HG03175 (cell line): Measurements from ENCODE around the gene TNK1.

ENCODE experiments used
- ATAC-seq: cut with Tn5 transposase; IDR thresholded peaks from one replicate; pipeline ENCODE4 v1.9.1; 2021; ENCODE audit warnings: mild to moderate bottlenecking, moderate library complexity; ENCODE audit not compliant: unreplicated experiment

Gene TNK1

DNA sequence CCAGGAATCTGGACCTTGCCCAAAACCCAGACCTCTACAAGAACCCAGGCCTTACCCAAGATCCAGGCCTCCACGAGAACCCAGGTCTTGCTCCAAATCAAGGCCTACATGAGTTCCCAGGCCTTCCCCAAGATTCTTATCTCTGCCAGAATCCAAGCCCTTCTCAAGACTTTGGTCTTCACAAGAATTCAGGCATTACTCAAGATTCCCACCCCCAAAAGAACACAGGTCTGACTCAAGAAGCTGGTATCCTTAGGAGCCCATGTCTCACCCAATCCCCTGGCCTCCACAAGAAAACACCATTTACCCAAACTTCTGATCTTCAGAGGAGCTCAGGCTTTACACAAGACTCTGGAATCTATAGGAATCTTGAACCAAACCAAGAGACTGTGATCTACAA, 50.3 kb downstream of the TNK1 start:
- ATAC-seq: no peak

DNA sequence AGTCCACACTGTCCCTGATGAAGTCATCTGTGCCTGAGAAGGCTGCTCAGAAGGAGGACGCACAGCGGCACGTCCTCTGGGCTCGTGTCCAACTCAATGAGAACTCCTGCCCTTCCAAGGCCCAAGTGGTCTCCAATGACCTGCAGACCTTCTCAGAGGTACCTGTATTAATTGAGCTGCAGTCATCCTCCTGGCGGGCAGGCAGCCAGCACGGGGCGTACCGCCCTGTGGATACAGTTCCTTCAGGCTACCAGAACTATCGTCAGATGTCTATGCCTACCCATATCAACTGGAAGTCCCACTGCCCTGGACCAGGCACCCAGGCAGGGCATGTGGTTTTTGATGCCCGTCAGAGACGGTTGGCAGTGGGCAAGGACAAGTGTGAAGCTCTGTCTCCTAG, 51.4 kb downstream of the TNK1 start:
- no peak for ATAC-seq

DNA sequence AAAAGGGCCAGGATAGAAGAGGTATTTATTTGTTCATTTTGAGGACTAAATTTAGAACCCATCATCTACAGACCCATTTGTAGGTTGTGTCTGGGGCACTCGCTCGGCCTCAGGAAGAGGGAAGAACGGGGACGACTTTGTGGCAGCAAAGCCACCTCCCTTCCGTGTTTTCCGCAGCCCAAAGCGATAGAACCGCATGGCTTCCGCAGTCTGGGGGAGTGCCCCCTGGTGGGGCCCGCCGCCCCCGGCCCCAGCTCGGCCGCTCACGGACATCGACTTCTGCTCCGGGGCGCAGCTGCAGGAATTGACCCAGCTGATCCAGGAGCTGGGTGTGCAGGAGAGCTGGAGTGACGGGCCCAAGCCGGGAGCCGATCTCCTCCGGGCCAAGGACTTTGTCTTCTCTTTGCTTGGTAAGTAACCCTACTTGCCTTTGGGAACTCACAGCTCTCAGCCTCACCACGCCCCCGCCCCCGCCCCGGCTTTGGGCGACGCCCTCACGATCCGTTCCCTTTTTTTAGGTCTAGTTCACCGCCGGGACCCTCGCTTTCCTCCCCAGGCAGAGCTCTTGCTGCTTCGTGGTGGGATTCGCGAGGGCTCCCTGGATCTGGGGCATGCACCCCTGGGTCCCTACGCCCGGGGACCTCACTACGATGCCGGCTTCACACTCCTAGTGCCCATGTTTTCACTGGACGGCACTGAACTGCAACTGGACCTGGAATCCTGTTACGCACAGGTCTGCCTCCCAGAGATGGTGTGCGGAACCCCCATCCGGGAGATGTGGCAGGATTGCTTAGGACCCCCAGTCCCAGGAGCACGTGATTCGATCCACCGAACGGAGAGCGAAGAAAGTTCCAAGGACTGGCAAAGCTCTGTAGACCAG, 55.0 kb downstream of the TNK1 start:
- peak; percentile 27 for ATAC-seq

DNA sequence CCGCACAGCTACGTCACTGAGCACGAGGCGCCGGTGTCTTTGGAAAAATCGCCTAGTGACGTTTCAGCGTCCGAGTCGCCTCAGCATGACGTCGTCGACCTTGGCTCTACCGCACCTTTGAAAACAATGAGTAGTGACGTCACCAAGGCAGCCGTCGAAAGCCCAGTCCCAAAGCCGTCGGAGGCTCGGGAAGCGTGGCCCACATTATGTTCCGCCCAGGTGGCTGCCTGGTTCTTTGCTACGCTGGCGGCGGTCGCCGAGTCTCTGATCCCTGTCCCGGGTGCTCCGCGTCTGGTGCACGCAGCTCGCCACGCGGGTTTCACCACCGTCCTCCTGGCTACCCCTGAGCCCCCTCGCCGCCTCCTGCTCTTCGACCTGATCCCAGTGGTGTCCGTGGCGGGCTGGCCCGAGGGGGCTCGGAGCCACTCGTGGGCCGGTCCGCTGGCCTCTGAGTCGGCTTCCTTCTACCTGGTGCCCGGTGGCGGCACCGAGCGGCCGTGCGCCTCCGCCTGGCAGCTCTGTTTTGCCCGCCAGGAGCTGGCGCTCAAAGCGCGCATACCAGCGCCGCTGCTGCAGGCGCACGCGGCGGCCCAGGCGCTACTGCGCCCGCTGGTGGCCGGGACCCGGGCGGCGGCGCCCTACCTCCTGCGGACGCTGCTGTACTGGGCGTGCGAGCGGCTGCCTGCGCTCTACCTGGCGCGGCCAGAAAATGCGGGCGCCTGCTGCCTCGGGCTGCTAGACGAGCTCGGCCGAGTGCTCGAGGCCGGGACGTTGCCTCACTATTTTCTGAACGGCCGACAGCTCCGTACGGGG, 55.9 kb downstream of the TNK1 start:
- peak; percentile 39 for ATAC-seq

DNA sequence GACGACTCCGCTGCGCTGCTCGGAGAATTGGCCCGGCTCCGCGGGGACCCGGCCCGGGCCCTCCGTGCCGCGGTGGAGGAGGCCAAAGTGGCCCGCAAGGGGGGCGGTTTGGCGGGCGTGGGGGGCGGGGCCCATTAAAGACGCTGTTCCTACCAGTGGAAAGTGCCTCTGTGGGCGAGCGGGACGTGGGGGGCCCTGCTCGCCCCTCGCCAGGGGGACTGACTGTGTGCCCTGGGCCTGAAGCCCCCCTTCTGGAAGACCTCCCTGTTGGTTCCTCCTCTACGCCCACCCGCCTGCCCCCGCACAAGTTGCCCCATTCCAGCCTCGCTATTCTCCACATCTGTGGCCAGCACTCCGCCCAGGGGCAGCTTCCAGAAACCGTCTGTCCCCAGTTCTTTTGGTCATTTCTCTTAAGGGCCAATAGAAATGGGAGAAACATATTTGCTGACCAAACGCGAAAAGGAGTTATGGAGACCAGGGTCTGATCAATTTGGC, 56.5 kb downstream of the TNK1 start:
- ATAC-seq: no peak

DNA sequence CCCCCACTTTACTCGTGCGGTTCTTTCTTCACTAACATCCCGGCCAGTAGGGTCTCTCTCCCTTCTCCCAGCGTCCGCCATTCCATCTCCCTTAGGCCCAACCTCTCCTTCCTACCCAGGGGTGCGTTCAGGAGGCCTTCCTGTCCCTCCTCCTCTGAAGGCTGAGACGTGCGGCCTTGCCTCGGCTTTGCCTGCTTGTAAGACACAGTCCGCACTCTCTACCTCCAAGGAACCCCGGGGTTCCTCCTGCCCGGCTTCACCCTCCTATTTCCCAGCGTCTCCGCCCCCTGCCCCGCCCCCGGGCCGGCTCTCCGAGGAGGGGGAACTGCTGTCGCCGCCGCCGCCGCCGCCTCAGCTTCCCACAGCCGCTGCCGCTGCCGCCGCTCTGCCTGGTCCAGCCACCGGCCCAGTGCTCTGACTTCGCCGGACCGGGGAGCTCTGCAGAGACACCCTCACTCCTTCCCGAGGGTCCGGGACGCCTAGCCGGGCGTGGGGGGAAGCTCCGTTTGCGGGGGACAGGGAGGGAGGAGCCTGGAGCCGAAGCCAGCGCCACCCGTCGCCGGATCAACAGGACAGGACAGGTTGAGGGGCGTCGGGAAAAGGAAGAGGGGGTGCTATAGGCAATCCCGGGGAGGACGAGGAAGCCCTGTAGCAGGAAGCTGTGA, 57.2 kb downstream of the TNK1 start:
- no peak for ATAC-seq

DNA sequence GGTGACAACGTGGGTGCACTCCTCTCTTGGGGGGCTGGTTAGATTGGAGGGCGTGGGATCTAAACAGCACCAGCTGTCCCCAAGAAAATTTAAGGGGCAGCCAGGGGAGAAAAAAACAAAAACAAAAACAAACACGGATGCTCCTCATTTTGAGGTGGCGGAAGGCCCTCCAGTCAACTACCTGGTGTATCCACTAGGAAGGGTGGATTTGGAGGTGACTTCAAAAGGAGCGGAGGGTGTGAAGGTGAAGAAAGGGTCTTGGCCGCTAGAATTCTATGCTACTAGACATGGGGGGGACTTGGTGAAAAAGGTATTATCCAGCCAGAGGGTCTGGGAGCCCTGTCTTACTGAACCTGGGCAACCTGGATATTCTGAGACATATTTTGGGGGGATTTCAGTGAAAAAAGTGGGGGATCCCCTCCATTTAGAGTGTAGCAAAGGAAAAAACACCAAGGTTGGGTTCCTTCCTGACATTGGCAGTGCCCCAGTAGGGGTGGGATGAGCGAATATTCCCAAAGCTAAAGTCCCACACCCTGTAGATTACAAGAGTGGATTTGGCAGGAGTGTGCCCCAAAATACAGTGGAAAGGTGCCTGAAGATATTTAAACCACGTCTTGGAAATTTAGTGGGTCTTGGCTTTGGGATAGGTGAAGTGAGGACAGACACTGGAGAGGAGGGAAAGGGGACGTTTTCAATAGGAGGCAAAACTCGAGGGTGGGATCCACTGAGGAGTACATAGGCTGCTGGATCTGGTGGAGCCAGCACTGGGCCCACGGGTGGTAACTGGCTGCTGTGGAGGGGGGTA, 58.0 kb downstream of the TNK1 start:
- no peak for ATAC-seq
